Spleen (tissue), 7 donors: ENCODE results near the gene FLVCR2.

Source experiments
- CTCF ChIP-seq, 11 experiments: fragments of 200-600 bp in 7 of 11; fragments of 450-650 bp in 4 of 11; sonication (generic) in 4 of 11; IDR thresholded peaks in 8 of 11; conservative IDR thresholded peaks in 3 of 11; 1 replicate in 7 of 11; 2 replicates in 4 of 11; pipeline versions ENCODE4 v1.4.0 to v1.8.0; 2016 to 2021; ENCODE audit warnings: antibody characterized with exemption in 11 of 11, inconsistent platforms in 4 of 11, mild to moderate bottlenecking in 1 of 11
- POLR2A ChIP-seq, 3 donors: fragments of 450-650 bp; IDR thresholded peaks; one replicate each; pipeline ENCODE4 v1.5.1; 2017; ENCODE audit warnings: antibody characterized with exemption in 3 of 3, mild to moderate bottlenecking in 1 of 3
- donor health status: DM: no; HTN: no; CAD: no; lungs with moderate emphysema.
- donor health status: DM: no; HTN: no; CAD: no.
- donor health status: DM: no; HTN: no; CAD: no.

- TF ChIP-seq CTCF (IDR thresholded peaks at IDR 0.05 in 8 of 11, conservative IDR thresholded peaks at IDR 0.05 in 3 of 11) (no peak), POLR2A (IDR thresholded peaks at IDR 0.05) (no peak)
Observed at GRCh38 chr14:75540479-75540851, 38.0 kb upstream of the FLVCR2 start.
